ENCODE measurements around the gene COL2A1.

DNA sequence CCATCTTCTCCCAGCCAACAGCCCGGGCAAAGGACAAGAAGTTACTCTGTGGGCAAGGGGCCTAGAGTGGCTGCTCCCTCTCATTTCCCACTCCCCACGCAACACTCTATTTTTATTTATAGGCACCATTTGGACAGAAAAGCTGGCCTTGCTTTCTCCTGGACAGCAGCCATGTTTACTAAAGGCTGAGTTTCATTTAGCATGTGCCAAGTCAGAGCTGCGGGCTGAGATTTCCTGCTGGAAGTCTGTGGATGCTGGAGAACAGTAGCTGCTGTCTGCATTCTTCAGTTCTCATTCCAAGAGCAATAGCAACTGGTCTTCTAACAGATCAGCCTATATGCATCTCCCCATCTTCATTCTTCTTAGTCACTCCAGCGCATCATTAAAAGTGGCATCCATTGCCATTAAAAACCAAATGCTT is 8.3 kb downstream of the COL2A1 start:
- TF ChIP-seq, protein P1, sequence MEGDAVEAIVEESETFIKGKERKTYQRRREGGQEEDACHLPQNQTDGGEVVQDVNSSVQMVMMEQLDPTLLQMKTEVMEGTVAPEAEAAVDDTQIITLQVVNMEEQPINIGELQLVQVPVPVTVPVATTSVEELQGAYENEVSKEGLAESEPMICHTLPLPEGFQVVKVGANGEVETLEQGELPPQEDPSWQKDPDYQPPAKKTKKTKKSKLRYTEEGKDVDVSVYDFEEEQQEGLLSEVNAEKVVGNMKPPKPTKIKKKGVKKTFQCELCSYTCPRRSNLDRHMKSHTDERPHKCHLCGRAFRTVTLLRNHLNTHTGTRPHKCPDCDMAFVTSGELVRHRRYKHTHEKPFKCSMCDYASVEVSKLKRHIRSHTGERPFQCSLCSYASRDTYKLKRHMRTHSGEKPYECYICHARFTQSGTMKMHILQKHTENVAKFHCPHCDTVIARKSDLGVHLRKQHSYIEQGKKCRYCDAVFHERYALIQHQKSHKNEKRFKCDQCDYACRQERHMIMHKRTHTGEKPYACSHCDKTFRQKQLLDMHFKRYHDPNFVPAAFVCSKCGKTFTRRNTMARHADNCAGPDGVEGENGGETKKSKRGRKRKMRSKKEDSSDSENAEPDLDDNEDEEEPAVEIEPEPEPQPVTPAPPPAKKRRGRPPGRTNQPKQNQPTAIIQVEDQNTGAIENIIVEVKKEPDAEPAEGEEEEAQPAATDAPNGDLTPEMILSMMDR (IDR thresholded peaks at IDR 0.05): no peak
- no peak for TF ChIP-seq POLR2A (IDR thresholded peaks at IDR 0.05)
